HCT116 (cell line): ENCODE measurements around the gene TBCD.

Experiments
- ELF1 ChIP-seq: IDR thresholded peaks from 2 replicates; pipeline ENCODE4 v1.6.1; 2012; ENCODE audit warnings: low read depth, borderline replicate concordance
- EZH2 ChIP-seq: fragments of 200-600 bp; sonication (generic); IDR thresholded peaks from 2 replicates; pipeline ENCODE4 v1.6.1; 2017; ENCODE audit warnings: antibody characterized with exemption, mixed run types
- EZH2phosphoT487 ChIP-seq: fragments of 200-600 bp; IDR thresholded peaks from 2 replicates; pipeline ENCODE4 v1.6.1; 2018; ENCODE audit warnings: antibody characterized with exemption, borderline replicate concordance
- POLR2A ChIP-seq: IDR thresholded peaks from 2 replicates; pipeline ENCODE4 v1.7.0; 2011; ENCODE audit warnings: borderline replicate concordance; ENCODE audit not compliant: insufficient read depth, insufficient read length; ENCODE audit errors: extremely low read depth
- REST ChIP-seq: IDR thresholded peaks from 2 replicates; pipeline ENCODE4 v1.6.1; 2012; ENCODE audit warnings: low read depth
- SP1 ChIP-seq: IDR thresholded peaks from 2 replicates; pipeline ENCODE4 v1.6.1; 2012; ENCODE audit warnings: low read depth
- ZNF274 ChIP-seq: fragments of 200-500 bp; sonication (Bioruptor generic); IDR thresholded peaks from 2 replicates; pipeline ENCODE4 v1.6.1; 2014; ENCODE audit warnings: mild to moderate bottlenecking, low read depth, low read length, inconsistent platforms
- TF ChIP-seq, protein P1 (sequence below), 3 experiments: fragments of 200-600 bp in 1 of 3; sonication (generic) in 1 of 3; IDR thresholded peaks in 2 of 3; conservative IDR thresholded peaks in 1 of 3; 2 replicates each; pipeline ENCODE4 v1.5.1; 2012 to 2017; ENCODE audit warnings: low read depth in 2 of 3, low read length in 2 of 3, antibody characterized with exemption in 1 of 3, borderline replicate concordance in 1 of 3, control low read depth in 1 of 3, mild to moderate bottlenecking in 1 of 3, mixed read lengths in 1 of 3, mixed run types in 1 of 3, moderate library complexity in 1 of 3; ENCODE audit not compliant: insufficient read depth in 1 of 3
- TF ChIP-seq, protein P2 (sequence below): IDR thresholded peaks from 2 replicates; pipeline ENCODE4 v1.6.1; 2012

DNA sequence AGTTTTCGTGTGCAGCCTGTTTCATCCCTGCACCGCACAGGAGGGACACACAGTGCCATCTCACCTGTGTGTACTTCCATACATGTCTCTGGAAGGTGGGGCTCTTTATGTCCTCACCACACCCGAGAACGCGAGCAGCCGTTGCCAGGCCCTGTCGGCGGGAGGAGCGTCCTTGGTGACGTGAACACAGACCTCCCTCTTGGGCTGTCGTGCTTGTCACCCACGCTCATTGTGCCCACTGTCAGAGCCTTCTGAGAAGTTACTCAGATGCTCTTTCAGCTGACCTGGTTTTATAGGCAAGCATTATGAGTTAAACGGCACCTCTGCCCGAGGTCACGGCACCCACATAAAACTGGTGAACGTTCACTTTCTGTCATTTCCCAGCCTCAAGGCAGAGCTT, 47.7 kb downstream of the TBCD start:
- no peak for TF ChIP-seq POLR2A
- TF ChIP-seq REST: no peak
- TF ChIP-seq, protein P1, sequence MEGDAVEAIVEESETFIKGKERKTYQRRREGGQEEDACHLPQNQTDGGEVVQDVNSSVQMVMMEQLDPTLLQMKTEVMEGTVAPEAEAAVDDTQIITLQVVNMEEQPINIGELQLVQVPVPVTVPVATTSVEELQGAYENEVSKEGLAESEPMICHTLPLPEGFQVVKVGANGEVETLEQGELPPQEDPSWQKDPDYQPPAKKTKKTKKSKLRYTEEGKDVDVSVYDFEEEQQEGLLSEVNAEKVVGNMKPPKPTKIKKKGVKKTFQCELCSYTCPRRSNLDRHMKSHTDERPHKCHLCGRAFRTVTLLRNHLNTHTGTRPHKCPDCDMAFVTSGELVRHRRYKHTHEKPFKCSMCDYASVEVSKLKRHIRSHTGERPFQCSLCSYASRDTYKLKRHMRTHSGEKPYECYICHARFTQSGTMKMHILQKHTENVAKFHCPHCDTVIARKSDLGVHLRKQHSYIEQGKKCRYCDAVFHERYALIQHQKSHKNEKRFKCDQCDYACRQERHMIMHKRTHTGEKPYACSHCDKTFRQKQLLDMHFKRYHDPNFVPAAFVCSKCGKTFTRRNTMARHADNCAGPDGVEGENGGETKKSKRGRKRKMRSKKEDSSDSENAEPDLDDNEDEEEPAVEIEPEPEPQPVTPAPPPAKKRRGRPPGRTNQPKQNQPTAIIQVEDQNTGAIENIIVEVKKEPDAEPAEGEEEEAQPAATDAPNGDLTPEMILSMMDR (IDR thresholded peaks at IDR 0.05 in 2 of 3, conservative IDR thresholded peaks at IDR 0.05 in 1 of 3; ENCODE audit: borderline replicate concordance in 1 of 3, insufficient read depth in 1 of 3, low read depth in 2 of 3, low read length in 2 of 3): no peak
- no peak for TF ChIP-seq EZH2
- TF ChIP-seq ELF1: no peak
- no peak for TF ChIP-seq ZNF274
- no peak for TF ChIP-seq EZH2phosphoT487
- TF ChIP-seq, protein P2, sequence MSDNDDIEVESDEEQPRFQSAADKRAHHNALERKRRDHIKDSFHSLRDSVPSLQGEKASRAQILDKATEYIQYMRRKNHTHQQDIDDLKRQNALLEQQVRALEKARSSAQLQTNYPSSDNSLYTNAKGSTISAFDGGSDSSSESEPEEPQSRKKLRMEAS: no peak
- no peak for TF ChIP-seq SP1
